Body of pancreas (tissue), 4 donors: ENCODE results near the gene GSTO2. TPM values are rescaled to one million over a fixed set of nuclear protein-coding genes. Genes with fewer than 3 reads are reported as not detected.

Experiments used
- ATAC-seq: fragments of 150-250 bp; one replicate; pipeline ENCODE4 v1.9.1; 2016
- DNase-seq, 4 donors: peaks; one replicate each; pipeline ENCODE4 v3.0.0-alpha.2; 2019
- H3K27ac ChIP-seq, 4 donors: fragments of 200-600 bp; sonication (generic); 1 replicate in 3 of 4; 2 replicates in 1 of 4; pipeline versions ENCODE4 v1.5.1 to v1.6.1; 2016 to 2019; ENCODE audit warnings: mild to moderate bottlenecking in 1 of 4, mixed read lengths in 1 of 4, moderate library complexity in 1 of 4
- H3K27me3 ChIP-seq, 2 donors: fragments of 200-600 bp; sonication (generic); one replicate each; pipeline ENCODE4 v1.6.0; 2016; ENCODE audit warnings: mild to moderate bottlenecking in 1 of 2
- H3K36me3 ChIP-seq, 2 donors: fragments of 200-600 bp; sonication (generic); replicated peaks in 1 of 2; 2 replicates each; pipeline ENCODE4 v1.5.1; 2016; ENCODE audit warnings: low read depth in 2 of 2; ENCODE audit not compliant: insufficient read depth in 1 of 2
- H3K4me1 ChIP-seq: fragments of 200-600 bp; sonication (generic); one replicate; pipeline ENCODE4 v1.6.0; 2016
- H3K4me3 ChIP-seq, 2 donors: fragments of 200-600 bp; sonication (generic); 1 replicate in 1 of 2; 2 replicates in 1 of 2; pipeline ENCODE4 v1.5.1; 2016 to 2019
- H3K9me3 ChIP-seq, 3 donors: fragments of 200-600 bp; sonication (generic); 1 replicate in 2 of 3; 2 replicates in 1 of 3; pipeline ENCODE4 v1.5.1; 2016
- CTCF ChIP-seq, 7 experiments: fragments of 450-650 bp in 4 of 7; fragments of 200-600 bp in 3 of 7; sonication (generic) in 3 of 7; IDR thresholded peaks; one replicate each; pipeline ENCODE4 v1.5.1; 2016 to 2019; ENCODE audit warnings: antibody characterized with exemption in 7 of 7
- POLR2A ChIP-seq, 3 donors: fragments of 450-650 bp; IDR thresholded peaks; one replicate each; pipeline ENCODE4 v1.6.1; 2016; ENCODE audit warnings: antibody characterized with exemption in 3 of 3, mild to moderate bottlenecking in 2 of 3
- WGBS, 2 donors: methylation state at CpG; one replicate each; pipeline ENCODE4 v1.1.5; 2017; 5-methylcytosine and 5-hydroxymethylcytosine counted together
- intact Hi-C: fragments of 100-400 bp; cut with DNase I; formaldehyde crosslinking; loops from one replicate; pipeline ENCODE4 v1.15.1; 2023
- total RNA-seq, 2 donors: library from RNA; depleted of rRNA; stranded (reverse); fragments of >200 nt; gene quantifications; one replicate each; pipeline ENCODE4 v1.1.0, GENCODE V29; 2016

The GSTO2 gene
- total RNA-seq, 2 donors from 2014 or later, result 9.6 to 26.5 TPM

- WGBS, 2 donors, result 58 to 68% methylated on average over 4 of the region's 4 CpGs
Measured at GRCh38 chr10:104347295-104348045, 78.5 kb downstream of the GSTO2 start.

GRCh38 chr10:104348601-104349000 lies 79.6 kb downstream of the GSTO2 start:
- H3K36me3 ChIP-seq, result no peaks in the 10 kb centered on the region
- TF ChIP-seq POLR2A (IDR thresholded peaks at IDR 0.05), result no peak
- no peak for TF ChIP-seq CTCF (IDR thresholded peaks at IDR 0.05)
- intact Hi-C loops, result loop anchor here (5.0 kb wide), 2 partner anchors 41 to 56 kb away; no protein-coding TSS in a partner anchor
- H3K4me1 ChIP-seq, result peaks cover 16% of the 10 kb centered on the region
- ATAC-seq (no peak), DNase-seq (no peak)
- WGBS, 2 donors, result 76 to 80% methylated on average over 2 of the region's 2 CpGs
- H3K9me3 ChIP-seq, result no peaks in the 10 kb centered on the region
- no peak overlapping the region for H3K27ac ChIP-seq
- no peaks in the 10 kb centered on the region for H3K27me3 ChIP-seq
- H3K4me3 ChIP-seq, result no peak overlapping the region

More at GRCh38 chr10:104347295-104348045, 78.5 kb downstream of the GSTO2 start:
- Histone ChIP-seq H3K27ac (no peak overlapping the region), H3K36me3 (no peaks in the 10 kb centered on the region), H3K27me3 (no peaks in the 10 kb centered on the region), H3K4me1 (peaks cover 15% of the 10 kb centered on the region), H3K4me3 (no peak overlapping the region), H3K9me3 (no peaks in the 10 kb centered on the region)
- ATAC-seq (no peak), DNase-seq (no peak)
- intact Hi-C loops, result loop anchor here (5.0 kb wide), 2 partner anchors 40 to 55 kb away; no protein-coding TSS in a partner anchor
- TF ChIP-seq POLR2A (IDR thresholded peaks at IDR 0.05) (no peak), CTCF (IDR thresholded peaks at IDR 0.05) (no peak)

GRCh38 chr10:104349623-104350126 lies 80.7 kb downstream of the GSTO2 start:
- ATAC-seq, result no peak
- H3K36me3 ChIP-seq, result no peaks in the 10 kb centered on the region
- no peaks in the 10 kb centered on the region for H3K9me3 ChIP-seq
- H3K27me3 ChIP-seq, result no peaks in the 10 kb centered on the region
- 18 to 21% methylated on average over 5 of the region's 5 CpGs for WGBS, 2 donors
- intact Hi-C loops, result loop anchor here (5.0 kb wide), 2 partner anchors 42 to 57 kb away; no protein-coding TSS in a partner anchor
- no peak for TF ChIP-seq CTCF (IDR thresholded peaks at IDR 0.05)
- TF ChIP-seq POLR2A (IDR thresholded peaks at IDR 0.05), result no peak
- H3K4me1 ChIP-seq, result peaks cover 21% of the 10 kb centered on the region
- H3K4me3 ChIP-seq, result no peak overlapping the region
- peak overlapping the region in 1 of 4 donors; percentile 11 for H3K27ac ChIP-seq
- peak in 1 of 4 donors; percentile 56 for DNase-seq

GRCh38 chr10:104350127-104350635 lies 81.2 kb downstream of the GSTO2 start:
- H3K27ac ChIP-seq, result peak overlapping the region in 1 of 4 donors; percentile 11
- H3K4me3 ChIP-seq, result no peak overlapping the region
- 16 to 17% methylated on average over 6 of the region's 6 CpGs for WGBS, 2 donors
- no peaks in the 10 kb centered on the region for H3K27me3 ChIP-seq
- H3K36me3 ChIP-seq, result no peaks in the 10 kb centered on the region
- intact Hi-C loops, result no loop called here
- peak in 1 of 4 donors; percentile 47 for DNase-seq
- TF ChIP-seq CTCF (IDR thresholded peaks at IDR 0.05) (peak; percentile 44 to 88 (median 82)), POLR2A (IDR thresholded peaks at IDR 0.05) (no peak)
- peak; percentile 70 for ATAC-seq
- H3K9me3 ChIP-seq, result no peaks in the 10 kb centered on the region
- peaks cover 21% of the 10 kb centered on the region for H3K4me1 ChIP-seq
